ENCODE measurements around the gene CLRN3.

- TF ChIP-seq CTCF (IDR thresholded peaks at IDR 0.05): no peak
- TF ChIP-seq POLR2A (IDR thresholded peaks at IDR 0.05): no peak
- no peak for TF ChIP-seq EP300 (IDR thresholded peaks at IDR 0.05)
- no peak for TF ChIP-seq POLR2AphosphoS5 (IDR thresholded peaks at IDR 0.05)
Measured at GRCh38 chr10:127935071-127935561, 42.4 kb upstream of the CLRN3 start.
